Measurements from ENCODE around the gene SVEP1. TPM values are rescaled to one million over a fixed set of nuclear protein-coding genes. Genes with fewer than 3 reads are reported as not detected.

Gene SVEP1
- 0.10 TPM for total RNA-seq (ENCODE audit: unreplicated experiment)
- long read RNA-seq: 0 reads

DNA sequence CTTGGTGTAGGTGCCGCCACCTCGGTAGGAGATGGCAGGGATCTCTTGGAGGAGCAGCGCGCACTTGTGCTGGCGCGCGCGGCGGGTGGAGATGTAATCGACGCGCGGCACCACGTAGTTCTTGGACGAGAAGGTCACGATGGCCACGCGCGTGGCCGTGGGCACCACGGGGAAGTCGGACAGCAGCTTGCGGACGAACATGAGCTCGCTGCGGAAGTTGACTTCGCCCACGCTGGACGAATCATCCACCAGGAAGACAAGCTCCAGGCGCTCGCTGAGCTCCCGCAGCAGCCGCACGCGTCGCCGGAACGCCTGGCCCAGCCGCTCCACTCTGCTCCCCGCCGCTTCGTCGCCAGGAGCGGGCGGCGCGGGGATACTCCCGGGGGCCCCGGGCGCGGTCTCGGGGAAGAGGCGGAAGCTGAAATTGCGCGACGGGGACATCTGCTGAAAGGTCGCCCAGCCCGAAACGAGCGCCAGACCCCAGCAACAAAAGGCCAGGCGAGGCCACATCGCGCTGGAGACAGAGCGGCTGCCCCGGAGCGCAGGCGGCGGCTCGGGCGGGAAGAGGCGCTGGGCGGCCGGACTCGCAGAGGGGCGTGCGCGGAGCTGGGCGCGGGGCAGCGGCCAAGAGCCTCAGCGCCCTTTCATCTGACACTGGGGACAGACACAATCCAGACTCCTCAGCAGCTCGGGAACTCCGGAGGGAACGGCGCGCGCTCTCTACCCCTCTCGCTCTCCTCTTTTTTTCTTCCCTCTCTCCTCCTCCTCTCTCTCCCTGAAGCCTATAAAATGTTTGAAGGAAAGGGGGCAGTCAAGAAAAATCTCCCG, at the start of gene SVEP1:
TSS of gene SVEP1 (minus strand) at position 708 of the 828 bp plus-strand sequence. CDS start at position 510, 198 bp downstream.
- Mint-ChIP-seq H3K36me3 (ENCODE audit: unreplicated experiment) (no peaks in the 10 kb centered on the region), H3K4me1 (ENCODE audit: low read depth, unreplicated experiment) (peaks cover 5% of the 10 kb centered on the region), H3K27ac (ENCODE audit: unreplicated experiment) (no peak within 1 kb of the TSS), H3K4me3 (ENCODE audit: unreplicated experiment) (peak within 1 kb of the TSS; percentile 96), H3K9me3 (ENCODE audit: unreplicated experiment) (peaks cover 9% of the 10 kb centered on the region), H3K27me3 (ENCODE audit: unreplicated experiment) (peaks cover 16% of the 10 kb centered on the region)
- TF ChIP-seq CTCF (IDR thresholded peaks at IDR 0.05; ENCODE audit: partially characterized antibody, unreplicated experiment): no peak
- peak; percentile 66 for DNase-seq

DNA sequence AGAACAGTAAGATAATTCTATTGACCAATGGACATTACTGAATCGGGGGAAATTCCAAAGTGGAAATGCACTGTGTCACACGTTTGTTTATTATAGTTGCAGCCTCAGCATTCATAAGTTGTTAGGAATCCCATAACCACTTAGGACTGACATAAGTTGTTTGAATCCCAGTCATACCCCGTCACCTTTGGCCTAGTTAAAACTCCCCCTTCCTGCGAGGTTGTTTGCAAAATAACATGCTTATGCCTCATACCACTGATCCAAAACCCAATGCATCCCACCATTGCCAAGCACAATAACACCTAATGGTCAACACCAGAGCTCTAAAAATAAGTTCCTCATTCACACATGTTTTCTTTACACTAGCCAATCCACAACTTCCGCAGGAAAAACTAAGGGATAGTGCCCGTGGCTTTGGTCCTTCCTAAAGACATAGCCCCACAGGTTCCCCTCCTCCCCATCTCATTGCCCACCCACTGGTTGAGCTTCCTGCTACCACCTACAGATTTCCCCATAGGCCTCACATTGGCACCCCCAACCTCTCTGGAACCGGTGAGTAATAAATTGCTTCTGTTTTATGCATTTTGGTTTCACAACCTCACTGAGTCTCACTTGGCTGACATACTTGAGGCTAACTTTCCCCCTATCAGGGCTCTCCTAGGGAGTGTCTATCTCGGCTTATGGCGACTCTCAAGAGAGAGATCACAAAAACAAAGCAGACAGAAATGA, 46.7 kb upstream of the SVEP1 start:
- no peak for TF ChIP-seq CTCF (IDR thresholded peaks at IDR 0.05; ENCODE audit: partially characterized antibody, unreplicated experiment)
- Mint-ChIP-seq H3K27ac (ENCODE audit: unreplicated experiment) (no peak overlapping the region), H3K9me3 (ENCODE audit: unreplicated experiment) (no peaks in the 10 kb centered on the region), H3K27me3 (ENCODE audit: unreplicated experiment) (peaks cover 2% of the 10 kb centered on the region), H3K4me1 (ENCODE audit: low read depth, unreplicated experiment) (no peaks in the 10 kb centered on the region), H3K36me3 (ENCODE audit: unreplicated experiment) (no peaks in the 10 kb centered on the region), H3K4me3 (ENCODE audit: unreplicated experiment) (no peak overlapping the region)
- no peak for DNase-seq

DNA sequence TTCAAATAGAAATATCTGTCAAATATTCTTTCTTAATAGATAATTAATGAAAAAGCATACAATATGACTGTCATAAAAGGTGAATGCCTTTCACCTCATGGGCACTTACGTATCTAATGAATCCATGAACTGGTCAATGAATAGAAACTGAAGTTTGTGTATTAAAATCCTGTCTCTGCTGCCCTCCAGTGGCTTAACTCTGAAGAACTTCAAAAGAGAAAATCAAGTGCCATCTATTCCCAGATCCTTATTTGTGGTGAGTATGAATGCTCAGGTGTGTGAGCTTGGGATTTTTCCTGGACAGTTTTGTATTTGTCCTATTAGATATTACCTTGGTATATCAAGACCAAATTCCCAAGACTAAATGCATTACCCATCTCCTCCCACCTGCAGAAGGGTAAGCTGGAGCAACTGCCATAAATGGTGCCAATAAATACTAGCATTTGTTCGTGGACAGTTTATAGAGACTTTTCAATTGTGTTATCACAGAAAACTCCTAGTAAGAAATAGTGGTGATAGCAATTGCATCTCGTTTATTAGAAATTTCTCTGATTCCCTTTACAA, 44.0 kb upstream of the SVEP1 start:
- TF ChIP-seq CTCF (IDR thresholded peaks at IDR 0.05; ENCODE audit: partially characterized antibody, unreplicated experiment): peak; percentile 81
- Mint-ChIP-seq H3K27me3 (ENCODE audit: unreplicated experiment) (peaks cover 2% of the 10 kb centered on the region), H3K9me3 (ENCODE audit: unreplicated experiment) (no peaks in the 10 kb centered on the region), H3K36me3 (ENCODE audit: unreplicated experiment) (no peaks in the 10 kb centered on the region), H3K27ac (ENCODE audit: unreplicated experiment) (no peak overlapping the region), H3K4me1 (ENCODE audit: low read depth, unreplicated experiment) (no peaks in the 10 kb centered on the region), H3K4me3 (ENCODE audit: unreplicated experiment) (no peak overlapping the region)
- no peak for DNase-seq

GRCh38 chr9:110622368-110622767, 42.8 kb upstream of the SVEP1 start:
- Mint-ChIP-seq H3K36me3 (ENCODE audit: unreplicated experiment) (no peaks in the 10 kb centered on the region), H3K9me3 (ENCODE audit: unreplicated experiment) (no peaks in the 10 kb centered on the region), H3K4me1 (ENCODE audit: low read depth, unreplicated experiment) (no peaks in the 10 kb centered on the region), H3K27me3 (ENCODE audit: unreplicated experiment) (peaks cover 2% of the 10 kb centered on the region), H3K4me3 (ENCODE audit: unreplicated experiment) (no peak overlapping the region), H3K27ac (ENCODE audit: unreplicated experiment) (no peak overlapping the region)
- DNase-seq: no peak
- no peak for TF ChIP-seq CTCF (IDR thresholded peaks at IDR 0.05; ENCODE audit: partially characterized antibody, unreplicated experiment)
